Jurkat, Clone E6-1 (cell line): ENCODE measurements around the gene FAM228A. TPM values are rescaled to one million over a fixed set of nuclear protein-coding genes. Genes with fewer than 3 reads are reported as not detected.
"Not testable (repeated sequence)": the region's sequence is repeated elsewhere in the genome, so short reads cannot be mapped to it uniquely, and the experiment has no call there.

Experiments used
- DNase-seq: peaks from one replicate; pipeline ENCODE4 v3.0.0-alpha.2; 2011; ENCODE audit warnings: low read depth, low spot score
- H3K4me3 ChIP-seq: 2 replicates; pipeline ENCODE4 v1.5.1; 2011; ENCODE audit warnings: mild to moderate bottlenecking, low read length, control low read depth, moderate library complexity
- polyA plus RNA-seq: library from polyadenylated mRNA; unstranded; fragments of >200 nt; gene quantifications from one replicate; pipeline ENCODE4 v1.2.1, GENCODE V29; 2012; ENCODE audit warnings: missing spikeins; ENCODE audit not compliant: insufficient read length, insufficient read depth

The FAM228A gene
- not detected for polyA plus RNA-seq

- DNase-seq: no peak
- H3K4me3 ChIP-seq: no peak within 1 kb of the TSS
Measured at GRCh38 chr2:24174851-24175277, at the start of gene FAM228A. Gene FAM228A (plus strand): TSS chr2:24175053. CDS start chr2:24175481, 428 bp downstream.

- no peak overlapping the region for H3K4me3 ChIP-seq
- no peak for DNase-seq
Measured at GRCh38 chr2:24125956-24126355, 48.9 kb upstream of the FAM228A start.

GRCh38 chr2:24132543-24132942, 42.3 kb upstream of the FAM228A start:
- no peak for DNase-seq
- no peak overlapping the region for H3K4me3 ChIP-seq

DNA sequence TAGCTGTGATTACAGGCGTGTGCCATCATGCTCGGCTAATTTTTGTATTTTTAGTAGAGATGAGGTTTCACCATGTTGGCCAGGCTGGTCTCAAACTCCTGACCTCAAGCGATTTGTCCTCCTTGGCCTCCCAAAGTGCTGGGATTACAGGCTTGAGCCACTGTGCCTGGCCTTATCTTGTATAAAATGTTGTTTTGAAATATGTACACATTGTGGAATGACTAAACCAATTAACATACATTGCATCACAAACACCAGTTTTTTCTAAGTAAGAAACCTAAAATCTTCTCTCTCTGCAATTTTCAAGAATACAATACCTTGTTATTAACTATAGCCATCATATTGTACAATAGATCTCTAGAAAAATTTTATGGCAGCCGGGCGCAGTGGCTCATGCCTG, 34.5 kb upstream of the FAM228A start:
- not testable (repeated sequence) for H3K4me3 ChIP-seq, DNase-seq

GRCh38 chr2:24147364-24147763, 27.5 kb upstream of the FAM228A start:
- DNase-seq: no peak
- H3K4me3 ChIP-seq: no peak overlapping the region

- no peak for DNase-seq
- no peak overlapping the region for H3K4me3 ChIP-seq
Measured at GRCh38 chr2:24152413-24153197, 22.2 kb upstream of the FAM228A start.

GRCh38 chr2:24153478-24153877, 21.4 kb upstream of the FAM228A start:
- DNase-seq: no peak
- H3K4me3 ChIP-seq: no peak overlapping the region

DNA sequence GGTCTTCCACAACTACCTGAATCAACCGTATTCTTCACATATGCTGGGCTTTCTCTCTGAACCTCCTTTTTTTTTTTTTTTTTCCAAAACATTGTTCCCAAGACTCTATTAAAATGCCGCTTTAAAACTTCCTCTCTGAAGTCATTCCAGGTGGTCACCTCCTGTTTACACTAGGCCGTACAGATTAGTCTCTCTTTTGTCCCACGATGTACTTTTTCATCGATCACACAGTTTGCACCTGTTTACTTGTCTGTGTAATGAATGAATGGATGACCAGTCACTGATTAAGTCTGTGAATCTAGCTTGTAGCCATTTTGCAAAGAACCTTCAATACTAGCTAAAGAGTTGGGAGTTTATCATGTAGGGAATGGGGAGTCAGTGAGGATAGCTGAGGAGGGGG, 16.7 kb upstream of the FAM228A start:
- H3K4me3 ChIP-seq: no peak overlapping the region
- no peak for DNase-seq

DNA sequence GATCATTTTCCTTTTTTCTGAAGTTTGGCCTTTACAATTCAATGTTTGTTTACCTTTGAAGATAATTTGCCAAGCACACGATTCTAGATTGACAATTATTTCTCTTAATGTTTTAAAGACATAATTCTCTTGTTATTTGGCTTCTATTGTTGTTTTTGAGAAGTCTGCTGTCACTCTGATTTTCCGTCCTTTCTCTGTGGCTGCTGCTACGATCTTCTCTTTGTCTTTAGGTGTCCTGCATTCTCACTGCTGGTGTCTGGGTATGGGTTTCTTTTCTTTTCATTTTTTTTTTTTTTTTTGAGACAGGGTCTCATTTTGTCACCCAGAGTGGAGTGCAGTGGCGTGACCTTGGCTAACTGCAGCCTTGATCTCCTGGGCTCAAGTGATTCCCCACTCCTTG, 15.1 kb upstream of the FAM228A start:
- no peak for DNase-seq
- no peak overlapping the region for H3K4me3 ChIP-seq

GRCh38 chr2:24160761-24161160, 14.1 kb upstream of the FAM228A start:
- no peak overlapping the region for H3K4me3 ChIP-seq
- no peak for DNase-seq

DNA sequence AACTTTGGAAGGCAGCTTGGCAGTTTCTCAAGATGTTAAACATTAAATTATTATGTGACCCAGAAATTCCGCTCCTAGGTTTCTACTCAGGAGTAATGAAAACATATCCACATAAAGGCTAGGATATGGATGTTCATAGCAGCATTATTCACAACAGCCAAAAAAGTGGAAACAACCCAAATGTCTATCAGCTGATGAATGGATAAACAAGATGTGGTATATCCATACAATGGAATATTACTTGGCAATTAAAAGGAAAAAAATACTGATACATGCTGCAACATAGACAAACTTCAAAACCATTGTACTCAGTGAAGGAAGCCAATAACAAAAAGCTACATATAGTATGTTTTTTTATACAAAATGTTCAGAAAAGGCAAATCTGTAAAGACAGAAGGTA, 12.4 kb upstream of the FAM228A start:
- no peak overlapping the region for H3K4me3 ChIP-seq
- no peak for DNase-seq

DNA sequence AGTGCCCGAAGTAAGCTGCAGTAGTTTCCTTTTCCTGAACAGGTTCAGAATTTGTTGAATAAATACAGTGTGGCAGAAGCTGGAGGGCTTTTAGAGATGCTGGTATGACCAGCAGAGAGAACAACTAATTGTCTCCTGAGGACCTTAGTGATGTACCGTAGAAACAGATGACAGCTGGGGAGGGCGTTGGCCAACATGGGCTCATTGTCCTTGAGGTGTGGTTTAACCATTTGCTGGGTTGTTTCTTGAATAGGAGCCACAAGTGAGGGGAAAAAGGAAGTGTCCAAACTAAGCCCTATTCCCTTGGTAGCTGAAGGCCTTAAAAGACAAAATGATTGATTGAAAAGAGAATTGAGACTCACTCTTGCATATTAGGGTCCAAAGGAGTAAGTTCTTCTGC, 11.7 kb upstream of the FAM228A start:
- no peak for DNase-seq
- H3K4me3 ChIP-seq: no peak overlapping the region

GRCh38 chr2:24163601-24164000, 11.3 kb upstream of the FAM228A start:
- DNase-seq: no peak
- H3K4me3 ChIP-seq: no peak overlapping the region

- DNase-seq: peak; percentile 30
- no peak overlapping the region for H3K4me3 ChIP-seq
Measured at GRCh38 chr2:24164416-24164973, 10.4 kb upstream of the FAM228A start.

DNA sequence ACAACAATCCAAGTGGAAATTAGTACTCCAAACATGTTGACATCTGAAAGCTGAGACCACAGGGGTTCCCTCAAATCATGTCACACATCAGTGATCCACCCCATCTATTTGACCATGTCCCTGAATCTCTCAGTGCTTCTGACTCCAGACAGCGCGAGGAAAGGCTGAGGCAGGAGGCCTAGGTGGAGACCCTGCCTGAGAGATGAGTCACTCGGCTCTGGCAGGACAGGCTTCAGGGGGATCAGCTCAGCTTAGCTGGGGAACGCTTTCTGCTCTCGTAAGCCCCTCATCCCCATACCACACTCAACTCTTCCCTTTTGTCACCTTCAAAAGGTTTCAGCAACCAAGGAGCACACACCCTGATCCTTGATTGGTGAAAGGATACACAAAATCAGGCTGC, 5.8 kb upstream of the FAM228A start:
- no peak for DNase-seq

GRCh38 chr2:24175631-24176187, 856 bp downstream of the FAM228A start:
- H3K4me3 ChIP-seq: no peak overlapping the region
- no peak for DNase-seq

More for the DNA sequence above, 5.8 kb upstream of the FAM228A start:
- H3K4me3 ChIP-seq: no peak overlapping the region

DNA sequence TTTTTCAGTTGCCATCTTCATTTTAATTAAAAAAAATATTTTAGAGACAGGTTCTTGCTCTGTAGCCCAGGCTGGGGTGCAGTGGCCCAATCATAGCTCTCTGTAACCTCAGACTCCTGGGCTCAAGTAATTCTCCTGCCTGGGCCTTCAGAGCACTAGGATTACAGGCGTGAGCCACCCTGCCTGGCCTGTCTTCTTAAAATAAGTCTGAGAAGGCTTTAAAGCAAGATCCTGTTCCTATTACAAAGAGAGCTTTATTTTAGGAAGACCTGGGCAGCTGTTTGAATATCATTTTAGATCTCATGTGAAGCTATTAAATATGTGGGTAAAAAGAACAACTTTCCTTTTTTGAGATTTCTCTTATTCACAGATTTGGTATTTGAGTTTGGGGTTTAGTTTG, 1.5 kb downstream of the FAM228A start:
- H3K4me3 ChIP-seq: no peak overlapping the region
- no peak for DNase-seq

GRCh38 chr2:24179683-24180082, 4.8 kb downstream of the FAM228A start:
- DNase-seq: peak; percentile 20
- no peak overlapping the region for H3K4me3 ChIP-seq

- DNase-seq: no peak
- no peak overlapping the region for H3K4me3 ChIP-seq
Measured at GRCh38 chr2:24181849-24182248, 7.0 kb downstream of the FAM228A start.

DNA sequence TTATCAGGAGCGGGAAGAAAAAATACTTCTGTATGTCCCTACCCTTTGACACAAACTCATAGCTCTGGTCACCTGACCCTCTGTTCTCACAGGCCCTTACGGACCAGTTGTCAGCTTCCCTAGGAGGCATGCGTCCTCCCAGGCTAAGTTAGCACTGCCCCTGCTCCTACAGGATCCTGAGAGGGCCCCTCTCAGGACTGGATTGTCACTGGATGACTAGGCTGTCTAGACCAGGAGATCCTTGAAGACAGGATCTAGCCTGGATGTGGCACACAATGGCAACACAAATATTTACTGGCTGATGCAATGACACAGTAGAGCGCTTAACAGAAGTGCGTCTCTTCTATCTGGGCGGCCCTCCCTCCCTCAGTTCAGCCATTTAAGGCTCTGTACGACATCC, 7.7 kb downstream of the FAM228A start:
- no peak overlapping the region for H3K4me3 ChIP-seq
- no peak for DNase-seq
